Neural cell (in vitro differentiated cells): ENCODE data around the gene ZBTB44. TPM values are rescaled to one million over a fixed set of nuclear protein-coding genes. Genes with fewer than 3 reads are reported as not detected.

ENCODE experiments used
- H2AFZ ChIP-seq: fragments of 200-600, 300-800 bp; sonication (generic), shearing (Covaris generic); 2 replicates; pipeline ENCODE4 v1.6.0; 2014; ENCODE audit warnings: low read depth, mild to moderate bottlenecking, antibody characterized with exemption, low read length, moderate library complexity
- H3F3A ChIP-seq: fragments of 200-600 bp; shearing (Covaris generic); 2 replicates; pipeline ENCODE4 v1.6.1; 2016; ENCODE audit warnings: mild to moderate bottlenecking, moderate library complexity, mixed read lengths, antibody characterized with exemption, low read length; ENCODE audit not compliant: insufficient read depth, poor library complexity, severe bottlenecking
- H3K27ac ChIP-seq: fragments of 200-600, 300-800 bp; sonication (generic), shearing (Covaris generic); 2 replicates; pipeline ENCODE4 v1.5.1; 2014; ENCODE audit warnings: mild to moderate bottlenecking, low read length, moderate library complexity
- H3K27me3 ChIP-seq: fragments of 300-800, 200-600 bp; sonication (generic), shearing (Covaris generic); 2 replicates; pipeline ENCODE4 v1.6.0; 2014; ENCODE audit warnings: mild to moderate bottlenecking, low read depth, low read length, moderate library complexity; ENCODE audit not compliant: insufficient read depth
- H3K36me3 ChIP-seq: fragments of 300-800, 200-600 bp; sonication (generic), shearing (Covaris generic); 2 replicates; pipeline ENCODE4 v1.5.1; 2014; ENCODE audit warnings: mild to moderate bottlenecking, antibody characterized with exemption, low read length, moderate library complexity; ENCODE audit not compliant: insufficient read depth
- H3K4me2 ChIP-seq: fragments of 300-800, 200-600 bp; sonication (generic), shearing (Covaris generic); 2 replicates; pipeline ENCODE4 v1.6.0; 2014; ENCODE audit warnings: mild to moderate bottlenecking, low read length
- H3K4me3 ChIP-seq: fragments of 300-800, 200-600 bp; sonication (generic), shearing (Covaris generic); 2 replicates; pipeline ENCODE4 v1.5.1; 2014; ENCODE audit warnings: mild to moderate bottlenecking, low read length, moderate library complexity
- H3K79me2 ChIP-seq: fragments of 200-600 bp; shearing (Covaris generic); replicated peaks from 2 replicates; pipeline ENCODE4 v1.6.0; 2014; ENCODE audit warnings: mild to moderate bottlenecking, low read length, moderate library complexity; ENCODE audit not compliant: insufficient read depth
- H3K9ac ChIP-seq: fragments of 300-800, 200-600 bp; sonication (generic), shearing (Covaris generic); 2 replicates; pipeline ENCODE4 v1.6.1; 2016; ENCODE audit warnings: mild to moderate bottlenecking, low read length, mixed read lengths
- H3K9me2 ChIP-seq: fragments of 200-600 bp; shearing (Covaris generic); 2 replicates; pipeline ENCODE4 v1.6.1; 2016; ENCODE audit warnings: mild to moderate bottlenecking, low read length, mixed read lengths; ENCODE audit not compliant: insufficient read depth
- H3K9me3 ChIP-seq: fragments of 200-600, 300-800 bp; sonication (generic), shearing (Covaris generic); 2 replicates; pipeline ENCODE4 v1.6.1; 2016; ENCODE audit warnings: mild to moderate bottlenecking, mixed run types, low read length, moderate library complexity, mixed read lengths
- H4K20me1 ChIP-seq: fragments of 200-600 bp; shearing (Covaris generic); 2 replicates; pipeline ENCODE4 v1.6.1; 2016; ENCODE audit warnings: mild to moderate bottlenecking, mixed run types; ENCODE audit not compliant: insufficient read depth
- CTCF ChIP-seq: fragments of 450-650 bp; IDR thresholded peaks from 2 replicates; pipeline ENCODE4 v1.5.1; 2014; ENCODE audit warnings: antibody characterized with exemption, mild to moderate bottlenecking, moderate library complexity; ENCODE audit not compliant: poor library complexity, severe bottlenecking
- EP300 ChIP-seq: fragments of 450-650 bp; conservative IDR thresholded peaks from 2 replicates; pipeline ENCODE4 v1.6.1; 2014; ENCODE audit warnings: antibody characterized with exemption, mild to moderate bottlenecking, moderate library complexity; ENCODE audit not compliant: poor library complexity, severe bottlenecking
- EZH2 ChIP-seq: fragments of 200-600, 300-800 bp; shearing (Covaris generic), sonication (generic); IDR thresholded peaks from 2 replicates; pipeline ENCODE4 v1.6.1; 2014; ENCODE audit warnings: antibody characterized with exemption, low read length, borderline replicate concordance, mild to moderate bottlenecking; ENCODE audit not compliant: insufficient read depth, poor library complexity, severe bottlenecking
- MXI1 ChIP-seq: fragments of 450-650 bp; conservative IDR thresholded peaks from 2 replicates; pipeline ENCODE4 v1.6.1; 2014; ENCODE audit warnings: antibody characterized with exemption, mild to moderate bottlenecking; ENCODE audit not compliant: poor library complexity, severe bottlenecking
- POLR2AphosphoS5 ChIP-seq: IDR thresholded peaks from 2 replicates; pipeline ENCODE4 v1.6.1; 2012
- RAD21 ChIP-seq: fragments of 450-650 bp; conservative IDR thresholded peaks from 2 replicates; pipeline ENCODE4 v1.6.1; 2014; ENCODE audit warnings: antibody characterized with exemption, mild to moderate bottlenecking, moderate library complexity
- SMC3 ChIP-seq: fragments of 450-650 bp; conservative IDR thresholded peaks from 2 replicates; pipeline ENCODE4 v1.6.1; 2014; ENCODE audit warnings: antibody characterized with exemption, mild to moderate bottlenecking, moderate library complexity; ENCODE audit not compliant: poor library complexity
- TAF1 ChIP-seq: IDR thresholded peaks from 2 replicates; pipeline ENCODE4 v1.6.1; 2012; ENCODE audit warnings: low read depth
- polyA plus RNA-seq: library from polyadenylated mRNA; depleted of rRNA; stranded (reverse); fragments of >200 nt; gene quantifications from 2 replicates; pipeline ENCODE4 v1.2.3, GENCODE V29; 2014
- TF ChIP-seq, protein P1 (sequence below): IDR thresholded peaks from 2 replicates; pipeline ENCODE4 v1.6.1; 2012; ENCODE audit warnings: borderline replicate concordance

Gene ZBTB44
- polyA plus RNA-seq, 1 donor from 2014 or later: 23.3 TPM

- H3K4me3 ChIP-seq: no peak overlapping the region
- H3K27ac ChIP-seq: no peak overlapping the region
- H3K36me3 ChIP-seq: no peaks in the 10 kb centered on the region
- no peaks in the 10 kb centered on the region for H4K20me1 ChIP-seq
- no peak overlapping the region for H3K4me2 ChIP-seq
- no peak overlapping the region for H3K9ac ChIP-seq
- H3K9me2 ChIP-seq: no peaks in the 10 kb centered on the region
- TF ChIP-seq EP300: no peak
- no peak for TF ChIP-seq TAF1
- no peak for TF ChIP-seq POLR2AphosphoS5
- no peak for TF ChIP-seq MXI1
- no peak for TF ChIP-seq SMC3
- TF ChIP-seq, protein P1, sequence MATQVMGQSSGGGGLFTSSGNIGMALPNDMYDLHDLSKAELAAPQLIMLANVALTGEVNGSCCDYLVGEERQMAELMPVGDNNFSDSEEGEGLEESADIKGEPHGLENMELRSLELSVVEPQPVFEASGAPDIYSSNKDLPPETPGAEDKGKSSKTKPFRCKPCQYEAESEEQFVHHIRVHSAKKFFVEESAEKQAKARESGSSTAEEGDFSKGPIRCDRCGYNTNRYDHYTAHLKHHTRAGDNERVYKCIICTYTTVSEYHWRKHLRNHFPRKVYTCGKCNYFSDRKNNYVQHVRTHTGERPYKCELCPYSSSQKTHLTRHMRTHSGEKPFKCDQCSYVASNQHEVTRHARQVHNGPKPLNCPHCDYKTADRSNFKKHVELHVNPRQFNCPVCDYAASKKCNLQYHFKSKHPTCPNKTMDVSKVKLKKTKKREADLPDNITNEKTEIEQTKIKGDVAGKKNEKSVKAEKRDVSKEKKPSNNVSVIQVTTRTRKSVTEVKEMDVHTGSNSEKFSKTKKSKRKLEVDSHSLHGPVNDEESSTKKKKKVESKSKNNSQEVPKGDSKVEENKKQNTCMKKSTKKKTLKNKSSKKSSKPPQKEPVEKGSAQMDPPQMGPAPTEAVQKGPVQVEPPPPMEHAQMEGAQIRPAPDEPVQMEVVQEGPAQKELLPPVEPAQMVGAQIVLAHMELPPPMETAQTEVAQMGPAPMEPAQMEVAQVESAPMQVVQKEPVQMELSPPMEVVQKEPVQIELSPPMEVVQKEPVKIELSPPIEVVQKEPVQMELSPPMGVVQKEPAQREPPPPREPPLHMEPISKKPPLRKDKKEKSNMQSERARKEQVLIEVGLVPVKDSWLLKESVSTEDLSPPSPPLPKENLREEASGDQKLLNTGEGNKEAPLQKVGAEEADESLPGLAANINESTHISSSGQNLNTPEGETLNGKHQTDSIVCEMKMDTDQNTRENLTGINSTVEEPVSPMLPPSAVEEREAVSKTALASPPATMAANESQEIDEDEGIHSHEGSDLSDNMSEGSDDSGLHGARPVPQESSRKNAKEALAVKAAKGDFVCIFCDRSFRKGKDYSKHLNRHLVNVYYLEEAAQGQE: no peak
- TF ChIP-seq RAD21: no peak
- no peak for TF ChIP-seq EZH2
- no peak for TF ChIP-seq CTCF
- H3K9me3 ChIP-seq: no peaks in the 10 kb centered on the region
- H2AFZ ChIP-seq: no peak overlapping the region
- H3F3A ChIP-seq: no peaks in the 10 kb centered on the region
- no peaks in the 10 kb centered on the region for H3K27me3 ChIP-seq
- peaks cover 39% of the 10 kb centered on the region for H3K79me2 ChIP-seq
Observed at GRCh38 chr11:130300567-130300966, 14.2 kb downstream of the ZBTB44 start.

DNA sequence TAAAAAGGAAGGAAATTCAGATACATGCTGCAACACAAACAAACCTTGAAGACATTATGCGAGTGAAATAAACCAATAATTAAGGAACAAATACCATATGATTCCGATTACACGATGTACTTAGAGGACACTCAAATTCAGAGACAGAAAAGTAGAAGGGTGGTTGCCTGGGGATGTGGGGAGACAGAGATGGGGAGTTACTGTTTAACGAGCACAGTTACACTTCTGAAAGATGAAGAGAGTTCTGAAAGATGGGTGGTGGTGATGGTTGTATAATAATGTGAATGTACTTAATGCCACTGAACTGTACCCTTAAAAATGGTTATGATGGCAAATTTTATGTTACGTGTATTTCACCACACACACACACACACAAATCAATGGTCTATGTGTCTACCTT is 14.7 kb downstream of the ZBTB44 start:
- Histone ChIP-seq H3K9me2 (no peaks in the 10 kb centered on the region), H3K27ac (no peak overlapping the region), H3K36me3 (no peaks in the 10 kb centered on the region), H3K79me2 (peaks cover 36% of the 10 kb centered on the region), H3K4me2 (no peak overlapping the region), H3K9me3 (no peaks in the 10 kb centered on the region), H3K9ac (no peak overlapping the region), H3K4me3 (no peak overlapping the region), H3F3A (no peaks in the 10 kb centered on the region), H4K20me1 (no peaks in the 10 kb centered on the region), H2AFZ (no peak overlapping the region), H3K27me3 (no peaks in the 10 kb centered on the region)
- TF ChIP-seq RAD21 (no peak), POLR2AphosphoS5 (no peak), TAF1 (no peak), EZH2 (no peak)
- TF ChIP-seq, protein P1: no peak
